Stimulated activated naive CD4-positive, alpha-beta T cell (primary cell): ENCODE results near the gene HFE.
"Not testable (repeated sequence)": the region's sequence is repeated elsewhere in the genome, so short reads cannot be mapped to it uniquely, and the experiment has no call there.

ENCODE experiments used
- DNase-seq, 6 experiments: peaks; one replicate each; lab custom pipeline; 2025; lab: John Stamatoyannopoulos, UW

The HFE gene

GRCh38 chr6:26107935-26108334 lies 20.7 kb downstream of the HFE start:
- no peak for DNase-seq

GRCh38 chr6:26109772-26110171 lies 22.5 kb downstream of the HFE start:
- DNase-seq: no peak

- DNase-seq: no peak
Observed at GRCh38 chr6:26113570-26113969, 26.3 kb downstream of the HFE start.

- no peak for DNase-seq
Observed at GRCh38 chr6:26115226-26115625, 28.0 kb downstream of the HFE start.

- DNase-seq: no peak
Observed at GRCh38 chr6:26116267-26116666, 29.0 kb downstream of the HFE start.

GRCh38 chr6:26118999-26119398 lies 31.8 kb downstream of the HFE start:
- DNase-seq: no peak

- not testable (repeated sequence) for DNase-seq
Observed at GRCh38 chr6:26120115-26120514, 32.9 kb downstream of the HFE start.

- DNase-seq: no peak
Observed at GRCh38 chr6:26120807-26121140, 33.5 kb downstream of the HFE start.

GRCh38 chr6:26121141-26122004 lies 34.1 kb downstream of the HFE start:
- no peak for DNase-seq

- no peak for DNase-seq
Observed at GRCh38 chr6:26122005-26122388, 34.8 kb downstream of the HFE start.

- DNase-seq: no peak
Observed at GRCh38 chr6:26122402-26122792, 35.2 kb downstream of the HFE start.

GRCh38 chr6:26122793-26123674 lies 35.8 kb downstream of the HFE start:
- peak; percentile 70 to 97 (median 94) for DNase-seq

- peak in 3 of 6 experiments; percentile 71 to 97 (median 78) for DNase-seq
Observed at GRCh38 chr6:26123675-26123946, 36.4 kb downstream of the HFE start.

- peak; percentile 68 to 97 (median 86) for DNase-seq
Observed at GRCh38 chr6:26123947-26124780, 36.9 kb downstream of the HFE start.

GRCh38 chr6:26124781-26125685 lies 37.8 kb downstream of the HFE start:
- DNase-seq: peak in 4 of 6 experiments; percentile 4 to 49 (median 35)

GRCh38 chr6:26126394-26127235 lies 39.4 kb downstream of the HFE start:
- no peak for DNase-seq

GRCh38 chr6:26128013-26128771 lies 41.0 kb downstream of the HFE start:
- no peak for DNase-seq

- peak in 3 of 6 experiments; percentile 1 to 40 (median 29) for DNase-seq
Observed at GRCh38 chr6:26129656-26130055, 42.4 kb downstream of the HFE start.

GRCh38 chr6:26130581-26131249 lies 43.5 kb downstream of the HFE start:
- no peak for DNase-seq
